GM12891 (cell line): ENCODE measurements around the gene CDK14.
A peak's percentile ranks its signal among the peaks of the same experiment; 100 is the strongest.
"Not testable (repeated sequence)": the region's sequence is repeated elsewhere in the genome, so short reads cannot be mapped to it uniquely, and the experiment has no call there.

Source experiments
- DNase-seq: peaks from one replicate; pipeline ENCODE4 v3.0.0; 2011; ENCODE audit warnings: low spot score; ENCODE audit not compliant: insufficient read length
- FAIRE-seq: peaks from 2 replicates; lab custom pipeline; 2011; peaks lifted over from hg19 to GRCh38; lab: Jason Lieb, UNC
- PAX5 ChIP-seq: IDR thresholded peaks from 2 replicates; pipeline ENCODE4 v1.6.1; 2011; ENCODE audit warnings: low read length, moderate library complexity, mild to moderate bottlenecking; ENCODE audit not compliant: insufficient read depth, severe bottlenecking
- POLR2A ChIP-seq: IDR thresholded peaks from 2 replicates; pipeline ENCODE4 v1.6.1; 2011; ENCODE audit warnings: low read depth, low read length, control low read depth
- POLR2AphosphoS5 ChIP-seq: IDR thresholded peaks from 2 replicates; pipeline ENCODE4 v1.6.1; 2011; ENCODE audit warnings: low read depth, low read length, control low read depth
- POU2F2 ChIP-seq: IDR thresholded peaks from 2 replicates; pipeline ENCODE4 v1.6.1; 2011; ENCODE audit warnings: low read depth, mild to moderate bottlenecking, control low read depth, low read length, moderate library complexity
- SPI1 ChIP-seq: IDR thresholded peaks from 2 replicates; pipeline ENCODE4 v1.6.1; 2011; ENCODE audit warnings: low read depth, low read length, control low read depth
- TAF1 ChIP-seq: IDR thresholded peaks from 2 replicates; pipeline ENCODE4 v1.6.1; 2011; ENCODE audit warnings: low read depth, low read length, control low read depth

CDK14 gene

DNA sequence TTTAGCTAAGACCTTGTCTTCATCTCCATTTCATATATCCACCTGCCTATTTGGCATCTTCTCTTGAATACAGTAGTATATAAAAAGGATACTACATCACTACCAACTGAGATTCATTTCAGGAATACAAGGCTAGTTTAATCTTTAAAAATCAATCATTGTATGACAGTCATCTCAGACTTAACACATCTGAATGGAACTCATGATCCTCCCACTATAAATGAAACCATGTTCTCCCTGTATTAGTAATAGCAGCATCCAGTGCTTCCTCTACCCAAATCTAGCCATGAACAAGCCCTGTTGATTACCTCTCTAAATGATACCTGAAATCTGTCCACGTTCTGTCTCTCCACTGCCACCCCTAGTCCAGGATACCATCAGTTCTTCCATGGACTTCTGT lies 196.2 kb downstream of the CDK14 start:
- FAIRE-seq (peak; percentile 48), DNase-seq (no peak)
- TF ChIP-seq POLR2A (no peak), POLR2AphosphoS5 (no peak)

DNA sequence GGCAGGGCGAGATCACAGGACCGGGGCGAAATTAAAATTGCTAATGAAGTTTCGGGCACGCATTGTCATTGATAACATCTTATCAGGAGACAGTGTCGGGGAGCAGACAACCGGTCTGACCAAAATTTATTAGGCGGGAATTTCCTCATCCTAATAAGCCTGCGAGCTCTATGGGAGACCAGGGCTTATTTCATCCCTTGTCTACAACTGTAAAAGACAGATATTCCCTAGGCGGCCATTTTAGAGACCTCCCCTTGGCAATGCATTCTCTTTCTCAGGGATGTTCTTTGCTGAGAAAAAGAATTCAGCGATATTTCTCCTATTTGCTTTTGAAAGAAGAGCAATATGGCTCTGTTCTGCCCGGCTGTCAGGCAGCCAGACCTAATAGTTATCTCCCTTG lies 198.1 kb downstream of the CDK14 start:
- DNase-seq, FAIRE-seq: not testable (repeated sequence)

DNA sequence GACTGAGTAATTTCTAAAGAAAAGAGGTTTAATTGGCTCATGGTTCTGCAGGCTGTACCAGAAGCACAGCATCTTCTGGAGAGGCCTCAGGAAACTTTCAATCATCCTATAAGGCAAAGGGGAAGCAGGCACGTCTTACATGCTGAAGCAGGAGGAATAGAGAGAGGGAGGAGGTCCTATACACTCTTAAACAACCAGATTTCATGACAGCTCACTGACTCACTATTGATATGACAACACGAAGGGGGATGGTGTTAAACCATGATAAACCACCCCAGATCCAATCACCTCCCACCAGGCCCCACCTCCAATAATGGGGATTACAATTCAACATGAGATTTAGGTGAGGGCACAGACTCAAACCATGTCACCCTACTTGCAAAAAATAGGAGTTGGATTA lies 201.5 kb downstream of the CDK14 start:
- no peak for TF ChIP-seq PAX5
- TF ChIP-seq POU2F2: no peak
- no peak for TF ChIP-seq TAF1
- no peak for TF ChIP-seq SPI1
- TF ChIP-seq POLR2AphosphoS5: no peak
- no peak for TF ChIP-seq POLR2A
- FAIRE-seq (no peak), DNase-seq (no peak)

DNA sequence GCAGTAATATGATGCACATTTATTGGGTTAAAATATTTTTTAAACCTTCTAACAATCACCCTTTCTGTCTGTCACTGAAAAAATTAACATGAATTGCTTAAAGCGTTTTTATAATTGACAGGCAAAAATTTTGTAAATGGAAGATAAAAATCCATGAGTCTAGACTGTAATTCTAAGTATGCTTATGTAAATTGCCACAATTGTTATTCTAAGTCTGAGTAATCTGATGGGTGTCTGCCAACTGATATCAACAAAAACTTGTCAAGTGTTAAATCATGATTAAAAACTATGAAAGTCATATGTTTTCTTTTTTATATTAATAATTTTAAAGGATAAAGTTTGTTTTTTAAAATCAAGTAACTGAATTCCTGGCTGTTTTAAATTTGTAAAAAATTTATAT lies 208.2 kb downstream of the CDK14 start:
- no peak for FAIRE-seq
- no peak for TF ChIP-seq POU2F2
- no peak for TF ChIP-seq SPI1
- no peak for TF ChIP-seq PAX5
- no peak for TF ChIP-seq POLR2AphosphoS5
- TF ChIP-seq TAF1: no peak
- no peak for TF ChIP-seq POLR2A
- no peak for DNase-seq

DNA sequence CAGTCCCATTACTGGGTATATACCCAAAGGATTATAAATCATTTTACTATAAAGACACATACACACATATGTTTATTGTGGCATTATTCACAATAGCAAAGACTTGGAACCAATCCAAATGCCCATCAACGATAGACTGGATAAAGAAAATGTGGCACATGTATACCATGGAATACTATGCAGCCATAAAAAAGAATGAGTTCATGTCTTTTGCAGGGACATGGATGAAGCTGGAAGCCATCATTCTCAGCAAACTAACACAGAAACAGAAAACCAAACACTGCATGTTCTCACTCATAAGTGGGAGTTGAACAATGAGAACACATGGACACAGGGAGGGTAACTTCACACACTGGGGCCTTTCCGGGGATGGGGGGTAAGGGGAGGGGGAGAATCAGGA lies 219.4 kb downstream of the CDK14 start:
- DNase-seq, FAIRE-seq: not testable (repeated sequence)

DNA sequence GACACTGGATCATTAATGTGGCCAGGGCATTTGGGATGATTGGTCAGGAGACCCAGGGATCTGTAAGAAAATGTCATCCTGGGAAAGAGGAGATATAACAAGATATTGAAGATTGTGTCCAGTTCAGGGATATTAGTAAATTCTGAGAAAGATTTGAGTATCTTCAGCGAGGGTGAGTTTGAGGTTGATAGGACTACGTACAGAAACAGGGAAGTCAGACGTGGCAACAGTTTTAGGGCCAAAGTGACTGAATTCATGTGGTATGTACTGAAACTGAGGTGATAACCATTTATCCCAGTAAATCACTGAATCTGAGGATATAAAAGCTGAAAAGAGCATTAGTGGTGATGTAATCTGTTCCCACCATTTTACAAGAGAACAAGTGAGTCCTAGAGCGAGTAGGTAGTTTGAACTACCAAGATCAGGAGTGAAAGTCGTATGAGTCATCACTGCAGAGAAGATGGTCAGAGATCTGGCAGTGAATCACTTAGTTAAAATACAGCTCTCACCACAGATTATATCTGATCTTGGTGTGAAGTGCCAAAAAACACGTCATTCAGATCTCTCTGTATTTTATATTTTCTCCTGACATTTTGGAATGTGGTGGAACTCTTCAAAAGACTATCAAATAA lies 220.5 kb downstream of the CDK14 start:
- peak; percentile 84 for FAIRE-seq
- TF ChIP-seq SPI1 (peak; percentile 25; the same call in 1 of the 2 replicates), POLR2AphosphoS5 (no peak), POU2F2 (no peak), TAF1 (no peak)
- DNase-seq: no peak

DNA sequence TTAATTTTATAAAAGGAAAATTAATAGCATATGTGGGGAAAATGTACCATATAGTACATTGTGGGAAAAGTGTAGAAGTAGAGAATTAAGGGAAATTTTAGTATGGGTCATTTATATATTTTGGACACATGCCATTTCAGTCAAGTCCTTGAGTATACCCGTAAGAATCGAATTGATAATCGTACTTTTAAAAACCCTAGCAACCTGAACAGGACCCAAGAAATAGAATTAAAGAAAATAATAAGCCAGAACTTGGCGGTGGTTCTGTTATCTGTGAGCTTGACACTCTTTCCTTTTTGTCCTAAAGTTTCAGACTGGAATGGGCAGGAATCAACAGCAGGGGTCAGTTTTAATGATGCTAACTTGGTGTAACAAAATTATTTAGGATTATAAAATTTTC lies 221.0 kb downstream of the CDK14 start:
- TF ChIP-seq POLR2A (no peak), SPI1 (no peak), POU2F2 (no peak), POLR2AphosphoS5 (no peak), TAF1 (no peak), PAX5 (no peak)
- FAIRE-seq (no peak), DNase-seq (no peak)

DNA sequence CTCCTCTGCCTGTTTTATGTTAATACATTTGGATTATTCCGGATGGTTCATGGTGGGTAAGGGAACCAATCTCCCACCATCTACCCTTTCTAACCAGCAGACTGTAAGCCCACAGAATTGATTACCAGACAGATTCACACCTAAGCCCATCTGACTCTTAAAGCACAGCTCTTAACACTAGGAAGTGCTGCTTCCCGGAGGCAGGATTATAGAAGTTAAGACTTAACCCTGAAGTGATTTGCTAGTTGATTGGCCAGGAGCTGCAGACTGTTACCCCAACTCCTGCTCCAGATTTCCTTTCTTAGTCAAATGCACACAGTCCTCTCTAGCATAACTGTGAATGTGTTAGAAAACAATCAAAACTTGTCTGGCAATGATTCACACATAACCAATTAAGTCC lies 221.7 kb downstream of the CDK14 start:
- DNase-seq: no peak
- TF ChIP-seq POLR2A: no peak
- no peak for FAIRE-seq

DNA sequence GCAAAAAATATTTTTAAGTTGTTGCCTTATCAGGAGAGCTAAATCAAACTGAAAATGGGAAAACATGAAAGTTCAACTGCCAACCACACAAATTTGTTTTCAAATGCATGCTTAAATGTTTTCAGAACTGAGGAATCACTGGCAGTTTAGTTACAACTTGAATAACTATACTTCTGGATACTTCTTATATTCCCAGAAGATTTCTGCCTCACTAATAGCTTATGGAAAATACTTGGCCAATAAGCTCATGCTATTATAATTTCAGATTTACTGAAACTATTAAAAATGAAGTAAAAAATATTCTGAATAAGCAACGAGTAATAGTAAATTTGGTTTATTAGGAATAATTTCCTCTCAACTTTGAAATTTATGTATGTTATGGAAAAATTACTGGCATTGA lies 222.2 kb downstream of the CDK14 start:
- FAIRE-seq: no peak
- no peak for DNase-seq
- no peak for TF ChIP-seq POLR2A
- no peak for TF ChIP-seq POU2F2
- no peak for TF ChIP-seq TAF1
- TF ChIP-seq POLR2AphosphoS5: no peak

DNA sequence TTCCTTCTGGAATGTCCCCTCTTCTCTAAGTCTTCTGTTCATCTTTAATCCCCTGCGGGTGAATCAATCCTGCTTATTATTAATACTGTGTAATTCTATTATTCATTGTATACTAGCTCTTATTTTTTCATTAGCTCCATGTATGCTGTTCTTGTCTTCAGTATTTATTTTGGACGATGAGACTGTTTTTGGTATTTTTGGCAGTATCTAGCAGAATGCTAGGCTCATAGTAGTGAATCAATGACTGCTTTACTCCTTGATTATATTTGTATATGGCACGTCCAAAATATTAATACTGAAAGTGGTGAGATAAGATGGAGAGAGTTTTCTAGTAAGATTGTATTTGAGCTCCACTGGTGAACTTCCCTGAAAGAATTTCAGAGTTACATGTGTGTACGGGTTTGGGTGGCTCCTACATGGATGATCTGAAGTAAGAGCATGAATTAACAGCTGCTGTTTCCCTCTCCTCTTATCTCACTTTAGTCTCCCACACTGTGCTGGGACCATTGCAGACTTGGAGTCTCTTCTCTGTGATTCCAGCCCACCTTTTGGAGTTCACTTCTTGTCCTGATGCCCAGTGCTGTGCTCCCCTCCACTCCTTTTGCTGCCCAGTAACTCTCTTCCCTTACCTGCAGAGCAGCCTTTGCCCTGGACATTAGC lies 226.0 kb downstream of the CDK14 start:
- TF ChIP-seq POLR2AphosphoS5: no peak
- TF ChIP-seq POU2F2: no peak
- no peak for TF ChIP-seq TAF1
- TF ChIP-seq PAX5: no peak
- TF ChIP-seq POLR2A: no peak
- TF ChIP-seq SPI1: no peak
- FAIRE-seq (no peak), DNase-seq (no peak)
